Neural crest cell (in vitro differentiated cells): ENCODE results near the gene ZNF414. TPM values are rescaled to one million over a fixed set of nuclear protein-coding genes. Genes with fewer than 3 reads are reported as not detected.

Experiments
- DNase-seq: peaks from one replicate; pipeline ENCODE4 v3.0.0; 2021; ENCODE audit warnings: low read depth, mixed read lengths, low spot score
- H3K27ac Mint-ChIP-seq: one replicate; pipeline ENCODE4 v1.8.0; 2021; ENCODE audit warnings: mild to moderate bottlenecking, mixed read lengths; ENCODE audit not compliant: unreplicated experiment
- H3K27me3 Mint-ChIP-seq: 2 replicates; pipeline ENCODE4 v1.8.0; 2021; ENCODE audit warnings: low read depth, mild to moderate bottlenecking, mixed read lengths
- H3K36me3 Mint-ChIP-seq: 2 replicates; pipeline ENCODE4 v1.8.0; 2021; ENCODE audit warnings: low read depth, mild to moderate bottlenecking, mixed read lengths
- H3K4me1 Mint-ChIP-seq: 2 replicates; pipeline ENCODE4 v1.8.0; 2021; ENCODE audit warnings: mixed read lengths
- H3K4me3 Mint-ChIP-seq: one replicate; pipeline ENCODE4 v1.8.0; 2021; ENCODE audit warnings: mild to moderate bottlenecking, mixed read lengths
- H3K9me3 Mint-ChIP-seq: 2 replicates; pipeline ENCODE4 v1.8.0; 2021; ENCODE audit warnings: mixed read lengths
- total RNA-seq: library from RNA; stranded (reverse); gene quantifications from 2 replicates; pipeline ENCODE4 v1.2.1, GENCODE V29; 2021
- TF ChIP-seq, protein P1 (sequence below): fragments of 200-600 bp; sonication (generic); conservative IDR thresholded peaks from 2 replicates; pipeline ENCODE4 v1.5.0; 2021; ENCODE audit warnings: antibody characterized with exemption, mild to moderate bottlenecking

ZNF414 gene
- total RNA-seq, 1 donor from 2014 or later: 31.8 TPM

DNA sequence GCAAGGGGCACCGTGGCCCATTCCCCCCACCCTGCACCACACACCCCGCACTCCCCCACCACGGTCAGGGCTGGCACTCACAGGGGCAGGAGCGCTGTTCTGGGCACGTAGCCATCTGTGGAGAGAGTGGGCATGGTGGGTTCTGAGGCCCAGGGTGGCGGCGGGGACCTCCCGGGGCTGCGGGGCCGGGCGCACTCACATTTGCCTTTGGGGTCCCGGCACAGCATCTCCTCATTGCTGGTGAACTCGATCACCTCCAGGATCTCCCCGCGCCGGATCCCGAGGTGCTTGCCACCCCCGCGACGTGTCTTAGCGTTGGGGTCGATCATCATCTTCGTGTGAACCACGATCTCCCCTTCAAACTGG, 23.6 kb downstream of the ZNF414 start:
- Mint-ChIP-seq H3K9me3 (no peaks in the 10 kb centered on the region), H3K27ac (no peak overlapping the region), H3K27me3 (peaks cover 5% of the 10 kb centered on the region), H3K4me3 (peak overlapping the region; percentile 51), H3K4me1 (peaks cover 39% of the 10 kb centered on the region), H3K36me3 (peaks cover 27% of the 10 kb centered on the region)
- TF ChIP-seq, protein P1, sequence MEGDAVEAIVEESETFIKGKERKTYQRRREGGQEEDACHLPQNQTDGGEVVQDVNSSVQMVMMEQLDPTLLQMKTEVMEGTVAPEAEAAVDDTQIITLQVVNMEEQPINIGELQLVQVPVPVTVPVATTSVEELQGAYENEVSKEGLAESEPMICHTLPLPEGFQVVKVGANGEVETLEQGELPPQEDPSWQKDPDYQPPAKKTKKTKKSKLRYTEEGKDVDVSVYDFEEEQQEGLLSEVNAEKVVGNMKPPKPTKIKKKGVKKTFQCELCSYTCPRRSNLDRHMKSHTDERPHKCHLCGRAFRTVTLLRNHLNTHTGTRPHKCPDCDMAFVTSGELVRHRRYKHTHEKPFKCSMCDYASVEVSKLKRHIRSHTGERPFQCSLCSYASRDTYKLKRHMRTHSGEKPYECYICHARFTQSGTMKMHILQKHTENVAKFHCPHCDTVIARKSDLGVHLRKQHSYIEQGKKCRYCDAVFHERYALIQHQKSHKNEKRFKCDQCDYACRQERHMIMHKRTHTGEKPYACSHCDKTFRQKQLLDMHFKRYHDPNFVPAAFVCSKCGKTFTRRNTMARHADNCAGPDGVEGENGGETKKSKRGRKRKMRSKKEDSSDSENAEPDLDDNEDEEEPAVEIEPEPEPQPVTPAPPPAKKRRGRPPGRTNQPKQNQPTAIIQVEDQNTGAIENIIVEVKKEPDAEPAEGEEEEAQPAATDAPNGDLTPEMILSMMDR: no peak
- no peak for DNase-seq

DNA sequence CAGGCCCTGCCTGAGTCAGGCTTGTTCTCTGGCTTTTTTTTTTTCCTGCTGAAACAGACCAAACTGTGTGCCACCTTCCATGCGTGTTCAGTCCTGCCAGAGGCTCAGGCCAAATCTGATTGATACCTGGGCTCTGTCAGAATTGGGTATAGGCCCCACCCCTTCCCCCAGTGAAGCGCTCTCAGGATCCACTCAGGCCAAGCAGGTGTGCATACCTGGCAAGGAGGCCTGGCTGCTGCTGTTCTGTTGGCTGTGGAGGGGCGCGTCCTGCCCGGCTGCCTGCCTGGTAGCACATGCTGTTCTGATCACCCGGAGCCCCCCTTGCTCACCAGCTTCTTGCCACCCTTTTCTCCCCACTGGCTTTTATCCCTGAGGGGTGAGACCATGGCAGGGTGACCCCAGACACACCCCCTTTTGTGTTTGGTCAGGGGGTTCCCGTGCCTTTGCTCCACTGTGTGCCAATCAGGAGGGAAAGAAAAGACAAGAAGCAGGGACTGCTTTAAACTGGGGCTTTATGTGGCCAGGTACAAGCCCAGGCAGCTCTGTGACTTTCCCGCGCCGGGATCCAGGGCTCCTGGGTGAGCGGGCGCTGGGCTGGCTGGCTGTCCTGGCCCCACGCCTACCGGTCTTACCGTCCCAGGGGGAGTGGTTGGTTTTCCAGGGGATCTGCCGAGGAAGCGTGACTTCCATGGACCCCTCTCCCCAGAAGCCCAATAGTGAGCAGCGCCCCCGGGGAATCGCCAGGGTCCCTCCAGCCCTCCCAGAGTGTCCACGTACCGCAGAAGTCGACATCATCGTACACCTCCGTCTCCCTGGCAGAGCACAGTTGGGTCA, 24.2 kb downstream of the ZNF414 start:
- TF ChIP-seq, protein P1: no peak
- Mint-ChIP-seq H3K4me1 (peaks cover 39% of the 10 kb centered on the region), H3K27me3 (peaks cover 5% of the 10 kb centered on the region), H3K9me3 (no peaks in the 10 kb centered on the region), H3K4me3 (no peak overlapping the region), H3K27ac (no peak overlapping the region), H3K36me3 (peaks cover 30% of the 10 kb centered on the region)
- no peak for DNase-seq

DNA sequence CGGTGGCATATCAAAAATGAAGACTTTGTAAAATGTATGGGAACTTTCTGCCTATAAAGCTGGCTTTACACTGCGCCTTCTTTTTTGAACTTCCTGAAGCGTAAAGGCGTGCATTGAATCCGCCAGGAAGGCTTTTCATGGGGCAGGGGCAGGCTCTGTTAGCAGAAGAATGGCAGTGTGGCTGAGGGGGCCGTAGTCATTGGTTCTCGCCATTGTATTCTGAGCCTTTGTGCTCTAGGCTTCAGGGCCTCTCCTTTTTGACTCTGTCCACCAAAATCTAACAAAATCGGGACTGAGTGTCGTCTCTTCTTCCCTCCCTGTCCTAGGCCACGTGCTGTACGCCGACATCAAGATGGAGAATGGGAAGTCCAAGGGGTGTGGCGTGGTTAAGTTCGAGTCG, 25.6 kb downstream of the ZNF414 start:
- peaks cover 30% of the 10 kb centered on the region for H3K36me3 Mint-ChIP-seq
- H3K4me3 Mint-ChIP-seq: peak overlapping the region; percentile 76
- peak; percentile 21 for DNase-seq
- peaks cover 5% of the 10 kb centered on the region for H3K27me3 Mint-ChIP-seq
- peaks cover 39% of the 10 kb centered on the region for H3K4me1 Mint-ChIP-seq
- TF ChIP-seq, protein P1: no peak
- H3K9me3 Mint-ChIP-seq: no peaks in the 10 kb centered on the region
- peak overlapping the region; percentile 95 for H3K27ac Mint-ChIP-seq

DNA sequence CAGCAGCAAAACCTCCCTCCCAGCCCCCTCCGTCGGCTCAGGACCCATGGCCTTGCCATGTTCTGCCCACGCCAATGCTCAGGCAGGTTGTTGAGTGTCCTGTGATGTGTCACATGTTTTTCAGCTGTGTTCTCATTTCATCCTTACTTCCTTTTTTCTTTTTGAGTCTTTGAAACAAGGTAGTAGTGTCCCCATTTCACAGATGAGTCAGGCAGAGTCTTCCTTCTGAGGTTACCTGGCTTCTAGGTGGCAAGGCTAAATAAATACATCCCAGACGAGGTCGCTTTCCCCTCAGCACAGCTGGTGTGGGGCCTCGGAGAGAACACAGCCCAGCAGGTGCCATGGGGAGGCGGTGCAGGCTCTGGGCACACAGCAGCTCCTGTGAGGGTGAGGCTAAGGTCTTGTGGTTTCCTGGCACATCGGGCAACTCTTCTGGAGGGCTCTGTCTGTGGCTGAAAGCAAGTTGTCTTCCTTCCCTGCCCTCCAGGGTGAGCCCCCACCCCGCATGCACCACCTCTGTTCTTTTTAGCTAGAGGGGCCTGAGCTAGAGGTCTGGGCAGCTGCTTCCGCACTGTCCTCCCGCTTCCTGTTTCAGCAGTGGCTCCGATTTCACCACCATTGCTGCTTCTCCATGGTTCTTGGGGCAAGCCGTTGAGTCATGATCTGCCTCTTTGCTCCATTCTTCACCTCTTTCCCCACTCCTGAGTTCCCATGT, 26.7 kb downstream of the ZNF414 start:
- peaks cover 40% of the 10 kb centered on the region for H3K4me1 Mint-ChIP-seq
- peaks cover 34% of the 10 kb centered on the region for H3K36me3 Mint-ChIP-seq
- H3K27ac Mint-ChIP-seq: peak overlapping the region; percentile 95

DNA sequence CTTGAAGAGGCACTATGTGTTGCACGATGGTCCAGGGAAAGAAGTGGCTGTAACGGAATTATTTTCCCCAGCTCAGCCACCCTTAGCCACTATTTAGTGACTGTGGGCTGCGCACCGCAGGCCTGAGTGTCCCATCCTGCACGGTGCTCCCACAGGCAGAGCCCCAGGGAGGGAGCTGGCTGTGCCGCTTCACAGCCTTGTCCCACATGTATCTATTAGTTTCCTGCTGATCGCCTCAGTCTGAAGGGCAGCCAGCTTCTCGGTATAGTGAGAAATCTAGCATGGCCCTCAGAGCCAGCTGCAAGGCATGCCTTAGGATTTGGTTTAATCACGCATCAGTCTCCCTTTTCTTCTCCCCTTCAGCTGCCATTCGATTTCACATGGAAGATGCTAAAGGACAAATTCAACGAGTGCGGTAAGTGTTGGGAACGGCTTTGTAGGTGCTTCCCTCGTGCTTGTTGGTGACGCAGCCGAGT, 27.3 kb downstream of the ZNF414 start:
- Mint-ChIP-seq H3K4me3 (peak overlapping the region; percentile 61), H3K27me3 (peaks cover 5% of the 10 kb centered on the region), H3K9me3 (no peaks in the 10 kb centered on the region), H3K4me1 (peaks cover 42% of the 10 kb centered on the region), H3K36me3 (peaks cover 34% of the 10 kb centered on the region), H3K27ac (peak overlapping the region; percentile 95)
- DNase-seq: no peak
- TF ChIP-seq, protein P1: no peak

More for the DNA sequence above, 26.7 kb downstream of the ZNF414 start:
- Mint-ChIP-seq H3K4me3 (peak overlapping the region; percentile 76), H3K9me3 (no peaks in the 10 kb centered on the region), H3K27me3 (peaks cover 5% of the 10 kb centered on the region)
- DNase-seq: no peak
- TF ChIP-seq, protein P1: no peak
